T47D (cell line): Measurements from ENCODE around the gene EIF4E1B.

Experiments used
- DNase-seq, 2 experiments: peaks; one replicate each; pipeline versions ENCODE4 v3.0.0 to v3.0.0-alpha.2; 2011 to 2012; ENCODE audit warnings: low read depth in 1 of 2, low spot score in 1 of 2
- JUND ChIP-seq: IDR thresholded peaks from 2 replicates; pipeline ENCODE4 v1.6.1; 2012; ENCODE audit warnings: low read depth
- in situ Hi-C: cut with HindIII; loops from 2 replicates; pipeline ENCODE4 v1.10.0; 2016; ENCODE audit warnings: low sequenced_read_pairs, low pct_unique_long_range_greater_than_20kb

The EIF4E1B gene

DNA sequence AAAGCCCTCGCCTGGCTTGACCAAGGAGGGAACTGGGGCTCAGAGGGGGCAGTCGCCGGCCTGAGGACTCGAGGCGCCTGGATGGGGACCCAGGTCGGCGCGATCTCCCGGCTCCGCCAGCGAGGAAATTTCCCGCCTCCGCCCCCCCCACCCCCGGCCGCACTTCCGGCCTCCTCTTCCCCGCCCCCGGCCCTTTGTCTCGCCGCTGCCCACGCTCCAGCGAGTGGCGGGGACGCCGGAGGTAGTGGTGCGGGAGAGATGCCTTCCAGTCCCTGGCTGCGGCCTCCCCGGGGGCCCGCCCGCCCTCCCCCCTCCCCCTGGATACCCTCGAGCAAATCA is 20.1 kb upstream of the EIF4E1B start:
- DNase-seq = peak in 1 of 2 experiments; percentile 34
- in situ Hi-C loops = no loop called here
- no peak for TF ChIP-seq JUND

DNA sequence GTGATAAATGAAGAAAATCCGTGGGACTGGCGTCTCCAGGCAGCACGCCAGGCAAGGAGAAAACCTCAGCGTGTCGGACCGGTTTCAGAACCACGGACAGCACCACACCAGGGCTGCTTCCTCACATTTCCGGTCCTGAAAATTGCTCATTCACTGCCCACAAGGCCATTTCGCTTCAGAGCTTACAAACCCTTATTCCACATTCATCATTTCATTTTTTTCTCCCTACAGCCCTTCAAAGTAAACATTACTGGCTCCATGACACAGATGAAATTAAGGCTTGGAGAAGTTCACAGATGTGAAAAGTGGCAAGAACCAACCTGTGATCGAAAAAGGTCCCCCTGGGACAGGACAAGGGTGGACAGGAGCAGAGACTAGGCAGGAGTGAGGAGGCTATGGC is 19.0 kb upstream of the EIF4E1B start:
- peak; percentile 74 to 88 for DNase-seq
- TF ChIP-seq JUND = no peak
- in situ Hi-C loops = no loop called here

DNA sequence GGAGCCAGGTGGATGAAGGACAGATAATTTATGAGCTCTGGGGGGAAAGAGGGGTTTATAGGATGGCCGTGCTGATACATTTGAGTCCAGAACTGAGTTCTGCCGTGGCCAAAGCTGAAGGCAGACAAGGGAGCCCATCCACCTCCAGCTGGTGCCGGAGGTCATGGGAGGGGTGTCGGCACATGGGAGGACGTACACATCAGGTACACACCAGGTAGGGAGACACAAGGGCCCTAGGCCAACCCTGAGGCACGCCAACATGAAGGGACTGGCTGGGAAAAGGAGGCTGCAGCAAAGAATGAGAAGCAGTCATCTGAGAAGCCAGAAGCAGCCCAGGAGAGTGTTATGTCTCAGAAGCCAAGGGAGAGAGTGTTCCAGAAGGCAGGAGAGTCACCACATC is 18.5 kb upstream of the EIF4E1B start:
- no peak for DNase-seq
- in situ Hi-C loops = no loop called here
- TF ChIP-seq JUND = no peak

DNA sequence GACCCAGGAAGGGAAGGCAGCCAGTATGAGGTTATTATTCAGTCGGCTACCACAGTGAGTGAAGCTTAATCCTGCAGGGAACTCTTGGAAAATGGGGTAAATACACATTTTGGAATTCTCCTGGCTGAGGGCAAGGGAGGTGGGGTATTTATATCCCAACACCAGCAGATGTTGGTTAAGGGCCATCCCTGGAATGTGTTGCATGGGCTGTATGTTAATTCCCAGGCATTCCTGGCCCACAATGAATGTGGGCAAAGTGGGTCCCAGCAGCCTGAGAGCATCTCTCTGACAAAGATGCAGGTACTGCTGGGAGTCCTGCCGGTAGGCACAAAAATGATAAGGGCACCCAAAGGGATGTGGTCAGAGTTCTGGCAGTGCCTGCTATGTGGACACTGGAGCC is 17.6 kb upstream of the EIF4E1B start:
- no peak for TF ChIP-seq JUND
- in situ Hi-C loops = no loop called here
- no peak for DNase-seq

DNA sequence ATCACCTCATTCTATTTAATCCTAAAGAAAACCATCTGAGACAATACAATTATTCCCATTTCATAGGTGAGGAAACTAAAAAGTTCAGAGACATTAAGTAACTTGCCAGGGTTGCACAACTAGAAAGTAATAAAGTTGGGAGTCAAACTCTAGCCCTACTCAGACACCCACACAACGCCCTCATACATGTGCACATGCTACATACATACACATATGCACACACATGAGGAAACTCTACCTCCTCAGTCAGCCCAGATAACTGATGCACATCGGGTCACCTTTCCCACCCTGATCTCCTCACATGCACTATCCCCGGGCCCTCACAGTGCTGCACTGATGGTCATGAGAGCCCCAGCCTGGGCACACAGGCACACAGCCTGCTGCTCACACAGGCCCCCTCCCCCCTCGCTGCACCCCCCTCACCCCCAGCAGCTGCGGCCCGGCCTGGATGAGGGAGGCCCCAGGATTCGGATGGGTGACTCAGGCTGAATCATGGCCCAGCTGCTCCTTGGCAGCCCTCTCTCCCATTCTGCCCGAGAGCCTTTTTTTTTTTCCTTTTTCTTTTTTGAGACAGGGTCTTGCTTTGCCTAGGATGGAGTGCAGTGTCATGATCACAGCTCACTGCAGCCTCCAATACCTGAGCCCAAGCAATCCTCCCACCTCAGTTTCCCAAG is 15.5 kb upstream of the EIF4E1B start:
- in situ Hi-C loops = no loop called here

DNA sequence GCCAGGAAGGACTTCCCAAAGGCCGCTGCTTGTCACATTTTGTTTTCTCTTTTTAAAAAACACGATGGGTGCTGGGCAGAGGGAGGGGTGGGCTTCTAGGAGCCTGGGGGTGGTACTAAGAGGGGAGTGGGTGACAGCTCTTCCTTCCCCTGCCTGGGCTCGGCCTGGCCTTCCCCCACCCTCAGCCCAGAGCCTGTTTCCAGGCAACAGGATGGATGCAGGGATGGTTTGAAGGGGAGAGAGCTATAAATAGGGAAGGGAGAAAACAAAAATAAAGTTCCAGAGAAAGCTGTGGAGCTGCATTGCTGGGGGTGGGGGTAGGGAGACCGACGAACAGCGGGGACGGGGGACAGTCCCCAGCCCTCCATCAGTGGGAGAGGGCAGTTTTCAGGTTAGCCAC is 14.0 kb upstream of the EIF4E1B start:
- no peak for TF ChIP-seq JUND
- DNase-seq = no peak
- in situ Hi-C loops = no loop called here

More for the DNA sequence above, 15.5 kb upstream of the EIF4E1B start:
- TF ChIP-seq JUND = no peak
- no peak for DNase-seq

DNA sequence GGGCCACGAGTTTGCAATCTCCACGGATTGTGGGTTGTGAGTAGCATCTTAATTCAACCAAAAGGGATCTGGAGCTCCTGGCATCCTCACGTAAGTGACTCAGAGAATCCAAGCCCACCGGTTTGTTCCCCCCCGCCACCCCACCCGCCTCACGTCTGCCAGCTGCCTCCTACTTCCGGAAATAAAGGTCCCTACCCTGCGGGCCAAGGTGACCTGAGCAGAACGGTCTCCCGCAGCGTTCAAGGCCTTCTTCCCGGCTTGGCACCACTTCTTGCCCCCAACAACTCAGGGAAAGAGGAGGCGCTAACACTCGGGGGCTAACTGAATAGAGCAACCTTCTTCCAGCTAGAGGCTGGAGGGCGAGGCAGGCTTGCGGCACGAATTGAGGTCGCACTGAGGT is 11.7 kb upstream of the EIF4E1B start:
- no peak for DNase-seq
- no peak for TF ChIP-seq JUND
- in situ Hi-C loops = no loop called here

DNA sequence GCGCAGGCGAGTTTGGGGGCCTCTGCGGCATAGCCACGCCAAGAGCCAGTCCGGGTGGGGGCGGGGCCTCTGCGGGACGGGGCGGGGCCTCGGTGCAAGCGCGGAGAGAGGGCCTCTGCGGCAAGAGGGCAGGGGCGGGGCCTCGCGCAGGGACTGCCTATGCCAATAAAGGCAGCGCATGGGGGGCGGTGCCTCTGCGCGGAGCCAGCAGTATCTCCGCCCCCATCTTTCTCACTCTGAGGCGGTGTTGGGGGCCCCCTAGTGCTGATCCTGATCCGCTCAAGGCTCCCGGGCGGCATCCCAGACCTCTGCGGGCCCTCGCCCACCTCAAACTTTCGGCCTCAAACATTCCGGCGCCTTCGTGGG is 11.3 kb upstream of the EIF4E1B start:
- in situ Hi-C loops = no loop called here
- TF ChIP-seq JUND = no peak
- DNase-seq = peak; percentile 60 to 86

DNA sequence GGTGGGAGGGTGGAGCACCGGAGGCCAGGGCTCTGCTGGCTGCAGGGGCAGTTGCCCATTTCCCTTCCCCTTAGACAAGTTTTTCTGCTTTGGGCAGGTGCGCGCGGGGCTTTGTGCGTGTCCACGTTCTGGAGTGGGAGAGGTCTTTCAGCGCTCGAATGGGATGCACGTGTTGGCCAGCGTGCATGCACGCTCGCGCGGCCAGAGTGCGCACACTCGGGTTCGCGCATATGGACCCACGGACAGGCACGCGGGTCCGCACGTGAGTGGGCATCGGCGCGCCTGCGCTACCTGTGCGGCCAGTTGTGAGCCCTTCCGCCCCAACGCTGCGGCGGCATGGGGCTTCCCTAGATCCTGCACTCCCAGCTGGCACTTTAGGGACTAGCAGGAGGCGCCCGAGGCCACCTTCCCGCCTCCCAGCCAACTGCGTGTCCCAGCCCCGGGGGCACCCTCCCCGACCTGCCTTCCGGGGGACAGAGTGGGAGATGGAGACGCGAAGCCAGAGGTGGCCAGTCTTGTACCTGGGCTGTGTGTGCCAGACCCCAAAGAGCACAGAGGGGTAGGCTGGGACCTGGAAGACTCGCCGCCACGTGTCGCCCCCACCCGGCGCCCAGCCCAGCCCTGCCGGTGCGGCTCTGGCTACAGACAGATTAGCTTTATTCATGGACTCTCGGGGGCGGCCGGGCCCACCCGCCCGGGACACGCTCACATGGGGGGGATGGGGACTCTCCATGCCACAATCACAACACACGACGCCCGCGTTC is 10.7 kb upstream of the EIF4E1B start:
- no peak for DNase-seq
- in situ Hi-C loops = no loop called here
- TF ChIP-seq JUND = no peak

DNA sequence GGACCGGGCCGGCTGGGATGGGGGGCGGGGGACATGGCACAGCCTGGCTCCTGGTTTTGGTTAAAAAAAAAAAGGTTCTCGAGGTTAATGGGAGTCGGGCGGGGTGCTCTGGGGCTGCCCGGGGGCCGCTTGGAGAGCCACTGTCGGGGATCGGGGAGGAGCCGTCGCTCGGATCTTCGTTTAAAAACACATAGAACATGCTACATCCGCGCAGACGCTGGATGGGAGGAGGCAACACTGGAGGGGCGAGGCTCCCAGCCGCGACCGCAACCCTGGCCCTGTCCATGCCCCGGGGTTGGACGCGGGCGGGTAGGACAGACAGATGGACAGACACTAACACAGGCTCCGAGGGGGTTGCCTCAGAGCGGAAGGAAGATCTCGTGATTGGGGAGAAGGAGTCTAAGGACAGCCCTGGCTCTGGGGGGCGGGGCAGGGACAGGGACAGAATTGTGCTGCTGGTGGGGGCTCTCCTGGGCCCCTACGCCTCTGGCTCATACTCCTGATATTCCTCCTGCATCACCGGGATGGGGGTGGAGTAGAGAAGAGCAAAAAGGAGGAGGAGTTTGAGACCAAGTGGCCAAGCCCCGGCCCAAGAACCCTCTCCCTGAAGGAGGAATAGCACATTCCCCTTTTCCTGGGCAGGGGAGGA is 10.0 kb upstream of the EIF4E1B start:
- no peak for TF ChIP-seq JUND
- in situ Hi-C loops = no loop called here
- no peak for DNase-seq

DNA sequence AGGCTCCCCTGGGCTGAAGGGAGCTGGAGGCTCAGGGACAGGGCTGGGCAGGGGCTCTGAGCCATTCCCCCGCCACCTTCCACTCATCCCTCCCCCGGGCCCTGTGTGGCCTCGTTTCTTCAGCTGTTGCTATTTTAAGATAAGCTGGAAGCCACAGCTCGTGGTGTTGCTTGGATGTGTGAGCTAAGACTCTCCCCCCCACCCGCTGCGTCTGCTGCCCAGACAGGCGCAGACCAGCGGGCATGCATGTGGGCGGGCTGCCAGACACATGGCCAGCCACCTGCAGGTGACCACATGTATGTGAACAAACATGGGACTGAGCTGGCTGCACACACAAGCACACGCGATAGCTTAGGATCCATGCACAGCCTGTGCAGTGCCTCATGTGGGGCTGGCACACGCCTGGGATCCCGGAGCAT is 8.8 kb upstream of the EIF4E1B start:
- in situ Hi-C loops = no loop called here
- no peak for DNase-seq
- no peak for TF ChIP-seq JUND

DNA sequence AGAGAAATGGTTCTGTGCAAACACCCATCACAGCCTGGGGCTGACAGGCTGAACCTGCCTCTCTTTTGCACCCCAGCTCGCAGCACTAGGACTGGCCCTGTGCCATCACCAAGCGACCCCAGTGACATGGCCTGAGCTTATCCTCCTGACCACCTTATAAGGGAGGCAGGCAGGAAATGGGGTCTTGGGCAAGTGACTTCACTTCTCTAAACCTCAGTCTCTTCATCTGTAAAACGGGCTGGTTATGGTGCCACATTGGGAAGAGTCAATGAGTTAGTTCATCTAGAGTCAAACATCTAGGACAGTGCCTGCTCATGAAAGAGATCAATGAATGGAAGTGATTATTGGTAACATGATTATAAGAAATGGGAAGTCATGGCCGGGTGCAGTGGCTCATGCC is 6.3 kb upstream of the EIF4E1B start:
- in situ Hi-C loops = no loop called here
- no peak for DNase-seq
- no peak for TF ChIP-seq JUND

DNA sequence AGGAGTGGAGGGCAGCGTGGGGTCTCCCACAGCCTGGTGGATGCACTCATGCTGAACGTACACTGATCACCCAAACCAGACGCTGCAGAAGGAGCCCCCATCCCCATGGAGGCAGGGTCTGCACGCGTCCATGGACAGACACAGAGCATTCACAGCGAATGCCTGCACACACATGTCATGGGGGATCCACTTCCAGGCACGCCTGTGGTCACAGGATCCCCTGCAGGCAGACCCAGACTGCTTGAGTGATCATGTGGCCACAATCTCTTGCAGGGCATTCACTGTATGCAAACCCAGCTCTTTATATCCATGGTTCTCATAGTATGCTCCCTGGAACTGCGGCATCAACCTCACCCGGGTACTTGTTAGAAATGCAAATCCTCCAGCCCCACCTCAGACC is 5.5 kb upstream of the EIF4E1B start:
- DNase-seq = no peak
- TF ChIP-seq JUND = no peak
- in situ Hi-C loops = no loop called here

DNA sequence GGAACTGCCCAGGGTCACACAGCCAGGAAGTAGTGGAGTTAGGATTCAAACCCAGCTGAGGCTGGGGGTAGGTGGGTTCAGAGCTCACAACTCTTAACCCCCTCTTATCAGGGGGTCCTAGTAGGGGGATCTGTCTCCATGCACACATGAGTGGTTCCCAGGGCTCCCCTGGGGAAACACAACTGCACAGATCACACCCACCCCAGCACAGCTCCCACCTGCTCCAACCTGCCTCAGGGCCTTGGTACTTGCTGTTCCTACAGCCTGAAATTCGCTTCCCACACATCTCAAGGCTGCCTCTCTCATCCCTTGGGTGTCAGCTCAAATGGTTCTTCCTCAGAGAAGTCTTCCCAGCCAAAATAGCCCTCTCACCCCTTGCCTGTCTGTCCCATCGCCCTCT is 5.0 kb upstream of the EIF4E1B start:
- DNase-seq = no peak
- no peak for TF ChIP-seq JUND
- in situ Hi-C loops = no loop called here
